HG02973 (cell line): Measurements from ENCODE around the gene ANO6.

Source experiments
- ATAC-seq: cut with Tn5 transposase; IDR thresholded peaks from one replicate; pipeline ENCODE4 v1.9.1; 2021; ENCODE audit warnings: moderate library complexity; ENCODE audit not compliant: unreplicated experiment

The ANO6 gene

DNA sequence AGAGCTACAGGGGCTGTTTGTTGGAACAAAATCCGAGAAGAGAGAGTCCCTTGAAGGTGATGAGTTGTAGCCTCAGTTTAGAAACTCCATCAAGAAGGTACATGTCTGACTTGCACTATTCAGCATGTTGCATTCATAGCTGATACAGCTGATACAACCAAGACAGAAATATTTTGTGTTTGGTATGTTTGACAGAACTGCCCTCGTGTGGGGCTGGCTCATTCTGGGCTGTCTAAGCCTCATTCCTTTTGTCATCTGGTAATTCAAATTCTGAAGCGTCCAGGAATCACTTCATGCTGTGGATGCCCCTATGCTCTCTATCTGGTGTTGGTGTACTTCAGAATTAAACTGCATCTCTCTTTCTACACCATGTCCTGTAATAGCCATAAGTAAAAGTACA, 126.3 kb downstream of the ANO6 start:
- no peak for ATAC-seq

DNA sequence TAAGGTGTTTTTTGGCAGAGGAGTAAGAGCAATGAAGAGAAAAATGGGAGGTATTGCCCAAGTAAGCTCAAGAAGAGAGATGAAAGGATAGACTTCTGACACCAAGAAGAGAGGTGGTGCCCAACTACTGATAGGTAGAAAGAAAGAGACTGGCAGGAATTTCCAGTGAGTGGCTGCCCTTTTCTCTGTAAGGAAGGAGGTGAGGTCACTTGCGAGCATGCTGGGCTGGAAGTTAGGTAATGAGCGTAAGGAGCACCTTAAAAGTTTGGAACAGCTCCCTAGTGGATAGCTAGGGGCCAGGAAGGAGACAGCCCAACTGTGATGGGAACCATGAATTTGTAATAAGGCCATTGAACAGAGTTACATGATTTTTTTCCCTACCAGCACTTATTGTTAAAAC, 127.0 kb downstream of the ANO6 start:
- no peak for ATAC-seq

DNA sequence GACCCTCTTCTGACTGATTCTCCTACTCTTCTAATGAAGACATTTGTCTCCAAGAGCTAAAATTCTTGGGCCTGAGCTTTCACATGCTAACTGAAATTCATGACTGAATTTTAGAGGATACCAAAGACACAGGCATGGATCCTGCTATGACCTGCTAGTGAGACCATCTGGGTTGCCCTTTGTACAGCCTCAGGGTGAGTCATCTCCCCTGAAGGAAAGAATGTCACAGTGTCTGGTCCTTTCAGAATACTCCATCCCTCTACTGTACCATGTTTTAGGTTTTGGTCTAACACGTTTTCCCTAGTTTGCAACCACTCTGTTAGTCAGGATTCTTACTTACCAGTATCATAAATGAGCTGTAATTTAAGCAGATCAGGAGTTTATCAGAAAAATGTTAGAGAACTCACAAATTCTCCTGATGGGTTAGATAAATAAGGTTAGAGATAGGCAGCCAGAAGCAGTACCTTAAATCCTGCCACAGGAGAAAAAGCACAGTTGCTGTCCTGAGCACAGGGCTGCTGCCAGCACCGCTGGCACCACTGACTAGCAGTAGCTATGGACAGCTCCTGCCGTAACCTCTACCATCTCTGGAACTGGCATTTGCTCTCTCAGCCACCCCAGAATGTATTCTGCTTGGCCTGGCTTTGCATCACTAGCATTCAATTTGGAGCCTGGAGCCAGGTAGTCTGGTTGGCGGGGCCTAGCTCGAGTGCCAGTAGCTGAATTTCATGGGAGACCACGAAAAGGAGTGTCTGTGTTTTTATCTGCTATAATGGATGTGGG, 127.6 kb downstream of the ANO6 start:
- no peak for ATAC-seq

DNA sequence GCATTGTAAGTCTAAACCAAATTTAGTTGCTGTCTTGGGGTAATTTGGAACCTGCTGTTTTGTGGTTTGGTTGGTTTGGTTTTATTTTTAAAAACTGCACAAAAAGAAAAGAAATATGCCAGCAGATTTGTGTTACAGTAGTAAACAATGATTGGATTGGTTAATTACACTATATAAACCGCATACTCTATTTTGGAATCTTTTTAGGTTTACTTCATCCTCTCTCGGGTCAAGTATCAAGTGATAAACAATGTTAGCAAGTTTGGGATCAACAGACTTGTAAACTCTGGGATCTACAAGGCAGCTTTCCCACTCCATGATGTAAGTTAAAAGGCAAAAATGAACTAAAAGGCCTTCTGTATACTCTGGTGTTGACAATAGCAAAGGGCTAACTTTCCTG, 132.4 kb downstream of the ANO6 start:
- ATAC-seq, result no peak

DNA sequence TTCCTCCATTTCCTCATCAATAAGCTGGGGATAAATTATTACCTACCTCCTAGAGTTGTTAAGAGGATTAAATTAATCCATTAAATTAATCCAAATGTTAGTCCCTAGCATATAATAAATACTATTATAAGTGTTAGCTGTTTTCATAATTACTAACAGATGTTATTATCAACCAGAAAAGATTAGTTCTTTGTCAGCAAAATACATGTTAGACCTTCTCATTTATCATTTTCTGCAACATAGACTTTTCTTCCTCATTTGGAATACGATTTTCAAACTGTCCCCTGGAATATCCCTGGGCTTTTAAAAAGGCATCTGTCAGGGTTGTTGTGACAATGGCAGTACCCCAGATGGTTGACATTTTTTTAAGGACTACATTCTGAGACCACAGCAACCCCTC, 133.1 kb downstream of the ANO6 start:
- no peak for ATAC-seq

DNA sequence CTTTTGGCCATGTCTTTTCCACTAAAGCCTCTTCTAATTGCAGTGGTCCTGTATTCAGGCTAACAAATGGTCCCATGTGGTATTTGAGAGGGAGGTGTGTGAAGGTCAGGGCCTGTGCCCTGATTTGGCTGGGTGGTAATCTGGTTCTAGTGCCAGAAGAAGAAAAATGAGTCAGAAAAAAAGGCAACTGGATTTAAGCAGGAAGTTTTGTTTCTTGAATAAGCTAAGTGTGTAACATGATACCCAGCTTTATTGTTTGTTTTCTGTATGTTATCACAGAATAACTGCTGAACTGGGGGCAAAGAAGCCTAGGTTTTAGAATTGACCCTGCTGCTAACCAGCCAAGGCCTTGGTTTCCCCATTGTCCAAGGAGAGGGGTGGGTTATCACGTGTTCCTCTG, 134.0 kb downstream of the ANO6 start:
- no peak for ATAC-seq

DNA sequence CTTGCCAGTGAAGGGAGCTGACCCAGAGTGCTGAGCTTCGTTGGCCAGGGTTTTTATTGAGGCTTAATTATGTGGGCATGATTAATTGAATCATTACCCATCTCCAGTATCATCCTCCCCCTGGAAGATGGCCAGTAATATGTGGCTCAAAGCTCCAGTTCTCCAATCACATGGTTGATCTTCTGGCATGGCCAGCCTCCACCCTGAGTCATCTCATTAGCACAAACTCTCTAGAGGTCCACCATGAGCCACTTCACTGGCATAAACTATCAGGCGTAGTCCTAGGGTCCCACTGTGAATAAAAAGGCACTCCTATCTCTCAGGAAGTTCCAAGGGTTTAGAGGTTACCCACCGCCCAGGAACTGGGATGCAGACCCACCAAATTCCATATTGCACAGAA, 135.0 kb downstream of the ANO6 start:
- ATAC-seq, result no peak

DNA sequence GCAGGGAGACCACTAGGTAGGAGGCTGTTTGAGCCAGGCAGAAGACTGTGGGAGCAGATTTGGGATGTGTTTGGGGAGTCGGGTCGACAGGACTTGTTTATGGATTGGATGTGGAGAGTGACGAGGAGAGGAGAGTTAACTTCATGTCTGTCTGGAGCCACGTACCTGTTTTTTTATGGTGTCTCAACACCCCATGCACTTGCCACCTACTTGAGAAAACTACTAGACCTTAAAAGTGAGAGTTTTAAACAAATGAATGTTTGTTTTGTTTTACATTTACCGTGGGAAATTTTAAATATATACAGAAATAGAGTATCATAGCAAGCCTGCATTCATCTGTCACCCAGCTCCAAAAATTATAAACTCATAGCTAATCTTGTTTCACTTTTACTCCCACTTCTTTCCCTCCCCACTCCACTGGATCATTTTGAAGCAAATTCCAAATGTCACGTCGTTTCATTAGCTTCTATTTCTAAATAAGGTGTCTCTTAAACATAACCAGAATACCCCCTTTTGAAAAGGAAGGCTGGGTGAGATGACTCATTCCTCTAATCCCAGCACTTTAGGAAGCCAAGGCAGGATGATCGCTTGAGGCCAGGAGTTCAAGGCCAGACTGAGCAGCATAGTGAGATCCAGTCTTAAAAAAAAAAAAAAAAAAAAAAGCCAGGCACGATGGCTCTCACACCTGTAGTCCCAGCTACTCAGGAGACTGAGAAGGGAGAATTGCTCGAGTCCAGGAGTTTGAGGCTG, 136.2 kb downstream of the ANO6 start:
- ATAC-seq, result no peak

DNA sequence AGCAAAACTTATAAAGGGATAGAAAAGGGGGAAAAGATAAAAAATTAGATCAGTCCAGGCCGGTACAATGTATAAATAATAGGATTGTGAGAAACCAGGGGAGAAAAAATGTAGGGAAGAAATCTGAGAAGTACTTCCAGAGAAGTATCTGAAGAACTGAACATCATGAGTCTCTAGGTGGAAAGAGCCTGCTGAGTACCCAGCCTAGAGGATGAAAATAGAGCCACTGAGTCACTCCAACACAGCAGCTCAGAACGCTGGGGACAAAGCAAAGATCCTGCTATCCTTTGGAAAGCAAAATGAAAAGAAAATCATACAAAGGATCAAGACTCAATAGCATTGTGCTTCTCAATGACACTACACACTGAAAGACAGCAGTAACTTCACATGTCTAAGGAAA, 138.0 kb downstream of the ANO6 start:
- no peak for ATAC-seq

DNA sequence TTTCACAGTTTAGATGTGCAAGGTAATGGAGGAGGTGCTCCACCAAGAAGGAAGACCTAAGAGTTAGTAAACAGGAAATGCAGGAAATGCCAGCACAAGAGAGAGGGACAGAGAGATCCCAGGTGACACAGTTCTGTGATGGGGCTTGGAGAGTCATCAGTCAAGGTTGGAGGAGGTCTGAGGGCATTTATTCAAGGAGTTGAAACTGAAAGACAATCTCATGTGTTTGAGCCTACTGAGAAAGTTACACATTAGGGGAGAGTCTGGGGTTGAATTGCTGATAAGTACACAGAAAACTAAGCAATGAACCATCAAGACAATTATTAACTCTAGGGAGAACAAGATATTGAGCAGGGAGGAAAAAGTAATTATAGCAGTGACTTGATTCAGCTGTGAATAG, 138.5 kb downstream of the ANO6 start:
- peak; percentile 90 for ATAC-seq

DNA sequence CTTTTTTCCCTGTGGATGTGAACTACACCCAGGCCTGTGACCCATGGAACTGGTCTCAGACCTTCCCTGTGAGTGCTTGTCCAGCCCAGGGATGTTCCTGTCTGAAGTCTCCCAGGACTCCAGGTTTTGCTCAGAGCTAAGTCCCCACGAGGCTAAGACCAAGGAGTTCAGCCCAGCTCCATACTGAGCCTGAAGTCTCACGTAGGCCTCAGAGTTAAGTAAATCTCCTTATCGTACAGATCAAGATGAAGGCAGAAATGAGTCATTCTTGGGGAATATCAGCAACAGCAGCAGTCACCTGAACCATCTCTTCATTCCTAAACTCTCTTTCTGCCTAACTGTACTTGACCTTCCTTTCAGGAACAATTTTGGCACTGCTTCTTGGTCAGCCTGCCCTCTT, 139.8 kb downstream of the ANO6 start:
- no peak for ATAC-seq

DNA sequence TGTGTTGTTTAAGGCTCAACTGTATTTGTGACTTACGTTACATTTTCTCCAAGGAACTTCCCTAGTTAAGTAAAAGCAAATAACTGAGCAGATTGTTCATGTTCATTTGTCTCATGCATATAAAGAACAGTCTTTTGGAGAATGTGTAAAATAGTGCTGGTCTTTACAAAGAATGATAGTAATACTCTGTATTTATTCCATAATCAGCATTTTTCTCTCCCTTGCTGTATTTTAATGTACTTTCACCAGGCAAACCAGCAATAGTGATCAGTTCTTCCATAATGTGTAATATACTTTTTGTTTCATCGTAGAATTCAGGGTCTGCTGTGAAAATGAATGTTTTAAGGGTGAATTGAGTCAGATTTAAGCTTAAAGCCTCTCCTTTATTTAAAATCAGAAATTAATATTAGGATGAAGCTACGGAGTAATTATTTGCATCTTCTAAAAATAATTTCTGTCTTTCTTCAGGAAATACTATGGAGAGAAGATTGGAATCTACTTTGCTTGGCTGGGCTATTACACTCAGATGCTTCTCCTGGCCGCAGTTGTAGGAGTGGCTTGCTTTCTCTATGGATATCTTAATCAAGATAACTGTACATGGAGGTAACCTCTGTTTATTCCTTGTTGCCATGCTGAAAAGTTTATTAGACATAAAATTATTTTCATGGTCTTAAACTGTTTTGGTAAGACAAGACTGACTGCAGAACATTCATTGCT, 141.1 kb downstream of the ANO6 start:
- no peak for ATAC-seq

DNA sequence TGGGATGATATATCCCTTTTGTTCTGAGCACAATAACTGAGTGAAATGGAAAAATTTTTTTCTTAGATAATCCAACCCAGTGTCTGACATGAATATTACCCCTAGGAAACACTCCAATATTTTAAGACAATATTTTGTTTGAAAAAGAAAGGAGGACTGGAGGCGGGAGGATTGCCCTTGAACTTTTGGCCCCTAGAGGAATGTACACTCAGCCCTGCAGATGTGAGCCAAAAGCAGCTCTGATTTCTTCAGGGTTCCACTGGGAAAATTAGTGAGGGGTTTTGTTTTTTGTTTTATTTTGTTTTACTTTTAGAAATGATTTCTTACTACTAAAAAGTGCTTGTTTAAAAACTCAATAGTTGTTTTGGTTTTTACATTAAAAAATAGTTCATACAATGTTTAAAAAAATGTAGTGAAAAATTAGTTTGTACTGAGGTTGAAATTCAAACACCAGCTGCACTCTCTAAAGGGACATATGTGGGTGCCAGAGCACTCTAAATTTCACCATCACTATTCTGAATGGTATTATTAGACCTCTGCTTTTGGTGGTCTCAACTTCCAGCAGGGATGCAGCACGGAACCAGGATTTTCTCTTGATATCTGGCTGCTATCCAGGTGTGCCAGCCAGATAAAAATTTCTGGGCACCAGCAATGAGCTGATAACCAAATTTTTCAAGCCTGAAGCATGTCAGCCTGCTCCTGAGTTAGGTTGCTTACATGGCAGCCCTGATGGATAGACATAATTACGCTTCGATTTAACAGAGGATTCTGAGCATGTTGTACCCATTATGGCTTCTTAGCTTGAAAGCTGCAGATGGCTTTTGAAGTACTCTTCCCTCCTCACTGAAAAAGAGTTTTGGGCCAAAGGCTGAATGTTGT, 141.9 kb downstream of the ANO6 start:
- ATAC-seq, result no peak

DNA sequence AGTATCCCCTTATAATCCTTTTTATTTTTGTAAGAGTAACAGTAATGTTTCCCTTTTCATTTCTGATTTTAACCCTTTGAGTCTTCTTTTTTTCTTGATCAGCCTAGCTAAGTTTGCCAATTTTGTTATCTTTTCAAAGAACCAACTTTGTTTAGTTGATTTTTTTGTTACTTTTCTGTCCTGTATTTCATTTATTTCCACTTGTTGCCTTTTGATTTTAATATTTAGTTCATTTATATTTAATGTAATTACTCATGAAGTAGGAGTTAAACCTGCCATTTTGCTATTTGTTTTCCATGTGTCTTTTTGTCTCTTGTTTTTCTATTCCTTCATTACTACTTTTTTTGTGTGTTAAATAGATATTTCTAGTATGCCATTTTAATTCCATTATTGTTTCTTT, 146.4 kb downstream of the ANO6 start:
- no peak for ATAC-seq

DNA sequence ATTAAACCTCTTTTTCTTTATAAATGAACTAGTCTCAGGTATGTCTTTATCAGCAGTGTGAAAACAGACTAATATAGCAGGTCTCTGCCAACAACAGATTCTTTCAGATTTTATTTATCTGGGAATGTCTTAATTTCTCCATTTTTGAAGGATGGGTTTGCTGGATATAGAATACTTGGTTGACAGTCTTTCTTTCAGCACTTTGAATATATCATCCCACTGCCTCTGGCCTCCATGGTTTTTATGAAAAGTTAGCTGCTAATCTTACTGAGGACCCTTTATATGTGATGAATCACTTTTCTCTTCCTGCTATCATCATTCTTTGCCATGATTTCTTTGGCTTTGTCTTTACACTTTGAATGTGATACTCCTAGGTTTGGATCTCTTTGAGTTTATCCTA, 148.0 kb downstream of the ANO6 start:
- no peak for ATAC-seq

DNA sequence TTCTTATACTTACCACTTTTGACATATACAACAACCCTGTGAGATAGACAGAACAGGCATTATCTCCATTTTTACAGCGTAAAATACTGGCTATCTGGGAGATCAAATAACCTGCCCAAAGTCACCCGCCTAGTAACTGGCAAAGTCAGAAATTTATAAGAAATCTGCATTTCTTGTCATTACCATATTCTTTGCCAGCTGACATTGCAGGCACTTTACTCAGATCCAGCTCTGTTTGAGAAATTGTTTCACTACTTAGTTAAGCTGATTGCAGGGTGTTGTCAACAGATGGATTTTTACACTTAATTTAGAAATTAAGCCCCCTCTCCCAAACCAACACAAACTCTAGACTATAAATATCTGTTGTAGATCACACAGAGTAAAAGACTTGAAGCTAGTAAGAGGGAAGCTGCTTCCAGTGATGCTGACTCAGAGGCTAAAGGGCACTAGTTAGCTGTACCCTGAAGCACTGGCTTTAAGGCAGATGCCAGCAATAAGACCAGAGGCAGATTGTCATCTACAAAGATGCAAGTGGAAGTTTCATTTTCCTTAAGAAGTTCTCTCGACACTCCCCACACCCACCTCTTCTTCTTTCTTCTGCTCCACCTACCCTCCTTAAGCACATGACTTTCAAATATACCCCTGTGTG, 153.1 kb downstream of the ANO6 start:
- ATAC-seq, result no peak

DNA sequence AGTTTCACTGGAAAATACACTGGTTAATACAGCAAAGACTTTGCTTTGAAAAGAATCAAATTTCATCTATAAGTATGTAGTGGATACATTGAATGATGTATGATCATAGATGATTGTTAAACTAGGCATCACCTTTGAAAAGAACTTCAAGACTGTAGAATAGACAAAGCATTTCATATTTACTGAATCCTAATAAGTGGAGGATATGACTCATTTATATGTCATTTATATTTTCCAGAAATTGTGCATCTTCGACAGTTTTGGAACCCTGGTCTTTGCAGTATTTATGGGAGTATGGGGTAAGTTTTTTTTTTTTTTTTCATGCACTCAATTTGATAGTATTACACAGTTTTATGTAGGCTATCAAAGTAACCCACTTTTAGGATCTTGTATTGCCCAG, 161.9 kb downstream of the ANO6 start:
- no peak for ATAC-seq

DNA sequence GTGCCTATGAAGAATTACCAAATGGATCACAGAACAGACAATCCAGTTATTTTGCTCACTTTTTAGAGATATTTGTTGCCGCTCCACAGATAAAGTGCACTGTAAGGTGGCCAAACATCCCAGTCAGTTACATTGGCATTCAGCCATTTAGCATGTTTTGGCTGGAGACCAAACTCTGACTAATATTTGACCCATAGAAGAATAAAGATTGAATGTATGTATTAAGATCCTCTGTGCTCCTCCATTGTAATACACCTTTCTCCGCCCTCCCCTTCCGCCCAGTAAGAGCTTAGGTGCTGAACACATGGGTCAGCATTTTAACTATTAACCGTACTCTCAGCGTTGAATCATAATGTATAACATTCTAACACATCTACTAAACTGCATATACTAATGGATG, 163.4 kb downstream of the ANO6 start:
- ATAC-seq, result no peak

DNA sequence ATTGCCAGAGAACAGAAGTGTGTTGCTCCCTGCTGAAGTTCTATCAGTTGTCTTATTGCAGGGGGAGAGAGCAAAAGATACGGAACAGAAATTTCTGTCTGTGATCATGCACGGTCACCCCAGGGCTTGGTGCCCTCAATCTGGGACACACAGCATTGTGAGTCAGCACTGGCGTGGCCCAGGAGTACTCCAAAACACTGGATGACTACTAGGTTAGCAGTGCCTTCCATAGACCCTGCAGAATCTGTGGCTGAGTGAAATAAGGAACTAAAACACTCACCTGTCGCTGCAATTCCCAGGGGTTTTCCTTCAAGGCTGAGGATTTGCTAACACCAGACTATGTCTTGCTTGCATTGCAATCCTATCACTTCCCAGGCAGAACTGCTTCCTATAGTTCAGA, 165.5 kb downstream of the ANO6 start:
- no peak for ATAC-seq

DNA sequence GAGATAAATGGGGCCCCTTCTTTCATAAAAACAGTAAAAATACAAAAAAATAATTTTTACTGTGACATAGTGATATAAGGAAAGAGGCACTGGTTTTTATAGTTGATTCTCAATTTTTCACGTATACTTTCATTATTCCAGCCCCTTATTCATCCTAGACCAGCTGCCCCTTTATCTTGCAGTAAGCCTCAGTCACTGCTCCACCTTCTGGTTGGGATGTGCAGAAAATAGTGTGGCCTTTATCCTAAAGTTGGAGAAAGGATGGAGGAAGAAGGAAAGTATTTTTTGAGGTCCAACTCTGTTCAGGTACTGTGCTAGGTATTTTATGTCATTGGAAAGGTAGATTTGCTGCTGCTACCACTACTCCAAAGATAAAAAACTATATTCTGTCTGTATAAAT, 172.7 kb downstream of the ANO6 start:
- no peak for ATAC-seq

DNA sequence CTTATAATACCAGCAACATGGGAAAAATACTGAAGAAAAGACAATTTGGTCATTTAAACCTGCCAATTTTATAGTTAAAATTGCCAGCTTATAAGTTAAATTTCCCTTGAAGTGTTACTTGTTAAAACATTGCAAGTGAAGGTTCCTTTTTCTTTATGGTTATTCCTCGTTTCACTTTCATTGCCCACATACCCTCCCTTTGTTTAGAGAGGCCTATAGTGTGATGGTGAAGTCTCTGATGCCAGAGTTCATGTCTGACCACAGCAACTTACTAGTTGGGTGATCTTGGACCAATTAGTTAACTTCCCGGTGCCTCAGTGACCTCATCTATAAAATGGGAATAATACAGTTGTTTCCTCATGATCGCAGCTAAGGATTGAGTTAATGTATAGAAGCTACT, 173.5 kb downstream of the ANO6 start:
- ATAC-seq, result no peak
